CD4-positive, alpha-beta T cell treated with Interleukin-21 for 1 hour (primary cell): ENCODE data around the gene ARHGAP24.

Experiments used
- DNase-seq: peaks from one replicate; pipeline ENCODE4 v3.0.0-alpha.2; 2020

Gene ARHGAP24

DNA sequence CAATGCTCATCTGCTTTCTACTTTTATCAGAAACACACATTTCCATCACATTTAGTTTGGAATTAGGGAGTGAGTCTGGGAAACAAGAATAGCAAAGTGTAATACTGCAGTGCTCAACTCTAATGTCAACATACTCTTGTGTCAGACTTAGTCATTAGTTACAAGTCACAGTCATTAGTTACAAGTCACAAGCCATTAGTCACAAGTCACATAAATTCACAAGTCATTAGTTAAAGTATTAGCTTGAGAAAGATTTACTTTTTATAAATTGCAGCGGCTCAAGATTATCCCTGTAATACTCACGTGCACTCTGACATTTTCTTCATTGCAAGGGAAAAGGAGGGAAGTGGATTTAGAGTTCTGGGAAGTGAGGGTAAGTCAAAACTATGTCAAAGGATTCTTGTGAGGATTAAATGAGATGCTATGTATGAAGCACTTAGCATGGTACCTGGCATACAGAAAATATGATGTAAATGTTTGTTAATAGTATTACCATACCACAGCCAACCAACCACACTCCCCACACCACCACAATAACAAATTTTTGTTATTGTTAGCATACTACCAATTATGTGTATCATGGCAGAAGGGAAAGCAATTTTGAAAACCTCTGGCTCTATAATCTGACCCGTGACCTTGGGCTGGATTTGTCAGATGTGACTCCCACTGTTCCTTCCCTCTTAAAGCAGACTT is 116.6 kb downstream of the ARHGAP24 start:
- no peak for DNase-seq

DNA sequence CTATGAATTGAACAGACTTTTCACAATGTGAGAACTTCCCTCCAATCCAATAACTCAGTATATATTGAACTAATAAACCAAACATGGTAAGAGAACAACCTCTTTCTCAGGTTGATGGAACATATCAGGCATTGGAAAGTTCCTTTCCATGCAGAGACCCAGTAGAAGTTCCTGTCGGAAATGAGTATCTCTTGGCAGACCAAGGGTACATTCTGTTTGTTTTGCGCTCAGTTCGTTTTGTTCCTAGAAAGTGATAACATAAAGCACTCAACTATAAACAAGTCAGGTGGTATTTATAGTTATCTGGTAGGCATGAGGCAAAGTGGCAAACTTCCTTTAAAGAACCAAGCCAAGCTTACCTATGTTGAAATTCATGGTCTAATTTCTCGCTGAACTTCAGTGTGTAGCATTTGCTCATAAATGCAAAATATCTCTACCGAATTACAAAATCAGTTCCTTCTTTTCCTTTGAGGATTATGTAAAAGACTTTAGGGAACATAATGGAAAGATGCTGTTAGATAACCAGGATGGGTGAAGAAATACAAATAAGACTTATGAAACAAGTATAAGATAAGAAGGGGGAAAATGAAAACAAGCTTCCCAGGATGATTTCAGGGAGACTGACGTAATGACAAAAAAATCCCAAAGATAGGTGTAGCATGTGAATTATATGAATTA is 120.3 kb downstream of the ARHGAP24 start:
- DNase-seq = no peak

DNA sequence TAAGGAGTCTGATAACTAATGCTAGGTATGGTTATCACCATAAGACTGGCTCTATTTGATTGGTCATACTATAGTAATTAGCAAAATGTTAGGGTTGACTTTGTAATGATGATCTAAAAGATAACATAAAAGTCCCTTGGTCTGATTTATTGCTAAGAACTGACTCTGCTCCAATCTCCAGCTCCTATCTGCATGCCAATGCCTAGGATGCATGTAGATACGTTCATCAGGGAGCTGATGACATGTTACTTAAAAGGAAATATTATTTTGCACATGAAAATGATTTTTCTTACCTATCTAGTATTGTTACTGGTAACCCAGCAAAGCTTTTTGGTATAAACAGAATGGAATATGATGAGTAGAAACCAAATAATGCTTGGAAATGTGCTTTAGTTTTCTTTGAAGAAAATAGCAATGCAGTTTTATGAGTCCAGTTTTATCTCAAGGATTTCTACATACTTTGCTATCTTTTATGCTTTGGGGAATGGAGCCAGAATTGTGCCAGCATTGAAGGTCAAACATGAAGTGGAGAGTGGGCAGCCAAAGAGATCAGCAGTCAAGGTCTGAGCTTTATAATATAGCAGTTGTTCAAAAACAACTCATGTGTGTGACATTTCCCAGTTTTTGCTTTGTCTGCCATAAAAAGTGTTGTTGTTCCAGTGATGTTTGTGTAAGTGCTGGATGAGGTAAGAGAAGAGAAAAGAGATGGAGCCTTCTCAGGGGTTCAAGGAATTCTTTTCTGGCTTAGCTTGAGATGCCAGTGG is 121.0 kb downstream of the ARHGAP24 start:
- DNase-seq = no peak

GRCh38 chr4:85598936-85599335 is 124.0 kb downstream of the ARHGAP24 start:
- DNase-seq = no peak

- no peak for DNase-seq
These were observed 125.6 kb downstream of the ARHGAP24 start for GRCh38 chr4:85600501-85600900.

- no peak for DNase-seq
These were observed 128.7 kb downstream of the ARHGAP24 start for GRCh38 chr4:85603437-85604336.

- DNase-seq = no peak
These were observed 131.6 kb downstream of the ARHGAP24 start for GRCh38 chr4:85606505-85606904.

DNA sequence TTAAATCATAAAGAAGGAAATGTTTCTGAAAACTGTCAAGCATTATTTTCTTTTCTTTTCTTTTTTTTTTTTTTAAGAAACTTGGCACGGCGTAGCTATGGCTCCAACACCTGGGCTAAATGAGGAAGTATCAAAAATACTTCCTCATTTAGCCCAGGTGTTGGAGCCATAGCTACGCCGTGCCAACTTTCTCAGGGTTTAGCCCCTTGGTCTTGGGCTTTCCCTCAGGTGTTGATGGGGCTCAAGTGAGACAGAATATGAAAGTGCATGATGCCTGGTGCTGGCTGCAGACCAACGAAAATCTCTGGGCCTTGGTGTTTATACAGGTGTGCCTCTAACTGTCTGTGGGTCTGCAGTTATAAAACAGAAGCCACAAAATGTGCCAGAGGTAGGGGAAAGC is 132.7 kb downstream of the ARHGAP24 start:
- DNase-seq = peak; percentile 2

DNA sequence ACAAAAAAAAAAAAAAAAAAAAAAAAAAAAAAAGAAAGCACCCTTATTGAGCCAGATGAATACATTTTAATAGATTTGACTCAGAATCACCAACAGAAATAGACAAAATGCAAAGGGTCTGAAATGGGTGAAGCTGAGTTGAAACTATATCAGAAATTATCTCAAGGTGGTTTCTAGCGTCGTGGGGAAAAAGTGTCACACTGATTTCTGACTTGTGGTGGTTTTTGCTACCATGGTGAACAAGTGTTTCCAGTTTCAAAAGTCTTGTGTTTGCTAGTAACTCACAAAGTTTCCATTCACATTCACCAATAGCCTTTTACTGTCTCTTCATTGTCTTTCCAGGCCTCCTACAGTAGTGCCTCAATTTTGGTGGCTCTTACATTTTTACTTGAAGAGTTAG is 135.5 kb downstream of the ARHGAP24 start:
- no peak for DNase-seq

DNA sequence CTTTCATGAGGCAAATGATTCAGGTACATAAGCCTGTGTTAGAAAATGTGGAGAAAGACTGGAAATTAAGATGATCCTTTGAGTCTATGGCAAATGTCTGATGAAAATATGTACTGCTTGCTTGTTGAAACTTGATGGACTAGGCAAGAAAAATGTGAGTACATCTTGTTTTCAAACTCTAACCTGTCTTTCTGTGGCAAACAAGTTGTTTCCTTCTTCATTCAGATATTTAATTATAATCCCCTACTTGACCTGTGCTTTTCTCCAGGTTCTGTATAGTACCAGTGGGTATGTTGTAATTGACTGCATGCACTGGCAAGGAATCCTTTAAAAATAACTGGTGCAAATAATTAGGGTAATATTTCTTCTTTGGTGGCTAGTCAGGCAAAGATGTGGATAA is 136.7 kb downstream of the ARHGAP24 start:
- no peak for DNase-seq

- no peak for DNase-seq
These were observed 139.0 kb downstream of the ARHGAP24 start for GRCh38 chr4:85613901-85614300.

DNA sequence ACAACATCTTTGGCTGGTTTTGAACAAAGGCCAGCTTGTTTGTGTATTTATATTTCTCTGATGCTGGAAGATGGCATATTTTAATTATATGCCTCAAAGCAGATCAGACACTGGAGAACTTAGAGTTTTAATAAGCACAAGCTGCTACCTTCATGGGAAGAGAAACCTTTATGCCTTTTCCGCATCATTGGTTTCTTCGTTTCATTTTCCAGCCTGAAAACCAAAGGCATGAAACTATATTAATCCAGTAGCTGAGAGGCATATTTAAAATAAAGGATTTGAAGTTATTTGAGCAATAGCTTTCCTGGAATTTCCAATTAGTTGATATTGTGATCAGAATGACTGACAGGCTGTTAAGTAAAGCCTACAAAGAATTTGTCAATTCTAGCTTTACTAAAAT is 141.0 kb downstream of the ARHGAP24 start:
- DNase-seq = no peak

- DNase-seq = no peak
These were observed 142.3 kb downstream of the ARHGAP24 start for GRCh38 chr4:85617202-85617601.

GRCh38 chr4:85632981-85633380 is 158.0 kb downstream of the ARHGAP24 start:
- DNase-seq = no peak

DNA sequence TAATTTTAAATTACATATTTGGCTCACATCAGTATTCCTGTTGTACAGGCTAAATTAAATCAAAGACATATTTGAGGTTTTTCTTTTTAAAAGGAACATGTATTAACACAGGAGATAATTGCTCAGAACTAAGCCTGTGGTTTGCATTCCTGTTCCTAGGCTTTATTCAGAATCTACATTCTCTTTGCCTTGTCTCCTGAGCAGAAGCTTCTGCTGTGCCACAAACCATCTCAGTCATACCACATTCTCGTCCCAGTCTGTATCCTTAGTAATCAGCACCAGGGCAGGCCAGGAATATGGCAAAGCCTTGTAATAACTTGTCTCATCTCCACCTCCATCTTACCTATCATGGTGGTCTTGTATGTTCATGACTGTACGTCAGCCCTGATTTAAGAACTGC is 162.8 kb downstream of the ARHGAP24 start:
- no peak for DNase-seq

DNA sequence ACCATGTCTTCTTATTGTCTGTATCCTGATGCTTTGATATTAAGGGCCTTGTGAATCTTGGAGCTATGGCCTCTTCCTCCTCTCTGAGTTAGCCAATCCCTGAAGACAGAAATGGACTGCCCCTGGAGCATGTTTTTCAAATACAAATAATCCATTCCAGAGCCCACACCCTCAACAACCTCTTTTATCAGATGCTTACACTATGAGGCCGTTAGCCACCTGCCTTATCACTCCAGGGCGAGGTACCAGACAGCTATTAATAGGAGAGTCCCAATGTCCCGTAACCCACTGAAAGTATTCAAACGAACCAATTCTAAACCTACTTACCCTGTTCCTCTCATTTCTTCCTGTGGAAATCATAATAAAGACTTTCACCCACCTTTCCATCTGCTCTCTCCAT is 165.0 kb downstream of the ARHGAP24 start:
- DNase-seq = no peak

- DNase-seq = no peak
These were observed 167.6 kb downstream of the ARHGAP24 start for GRCh38 chr4:85642356-85643100.

DNA sequence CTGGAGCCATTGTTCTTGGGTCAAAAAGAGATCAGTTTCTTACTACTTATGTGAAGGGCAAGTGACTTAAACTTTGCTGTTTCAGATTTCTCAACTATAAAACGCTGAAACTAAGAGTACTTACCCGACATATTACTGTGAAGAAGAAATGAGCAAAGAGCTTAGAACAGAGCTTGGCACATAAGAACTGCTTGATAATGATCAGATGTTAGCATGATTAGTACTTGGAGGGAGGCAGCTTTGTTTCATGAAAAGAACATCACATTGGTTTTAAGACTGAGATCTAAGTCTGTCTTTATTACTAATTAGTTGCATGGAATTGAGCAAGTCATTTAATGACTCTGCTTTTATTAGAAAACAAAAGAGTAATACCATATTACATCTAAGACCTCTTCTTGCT is 169.1 kb downstream of the ARHGAP24 start:
- DNase-seq = no peak

- no peak for DNase-seq
These were observed 176.0 kb downstream of the ARHGAP24 start for GRCh38 chr4:85650908-85651307.

GRCh38 chr4:85656759-85657505 is 182.0 kb downstream of the ARHGAP24 start:
- DNase-seq = no peak

- no peak for DNase-seq
These were observed 184.0 kb downstream of the ARHGAP24 start for GRCh38 chr4:85658766-85659439.
